Ovary (tissue), 9 donors: ENCODE measurements around the gene FKBP10. TPM values are rescaled to one million over a fixed set of nuclear protein-coding genes. Genes with fewer than 3 reads are reported as not detected.

Experiments used
- DNase-seq, 5 donors: peaks; one replicate each; pipeline ENCODE4 v3.0.0-alpha.2; 2019 to 2020
- H3K27ac ChIP-seq, 2 donors: fragments of 200-600 bp; one replicate each; pipeline versions ENCODE4 v1.5.1 to v1.8.0; 2019 to 2022
- H3K27me3 ChIP-seq: fragments of 200-600 bp; one replicate; pipeline ENCODE4 v1.8.0; 2022
- H3K36me3 ChIP-seq: fragments of 200-600 bp; sonication (generic); one replicate; pipeline ENCODE4 v1.5.1; 2019
- H3K4me1 ChIP-seq: one replicate; pipeline ENCODE4 v1.8.1; 2013; ENCODE audit warnings: mild to moderate bottlenecking, moderate library complexity; ENCODE audit not compliant: insufficient read depth
- H3K4me3 ChIP-seq: fragments of 200-600 bp; sonication (generic); one replicate; pipeline ENCODE4 v1.5.1; 2017
- H3K9me3 ChIP-seq, 2 donors: fragments of 200-600 bp in 1 of 2; sonication (generic) in 1 of 2; one replicate each; pipeline versions ENCODE4 v1.5.1 to v1.8.1; 2013 to 2019; ENCODE audit warnings: mild to moderate bottlenecking in 1 of 2, moderate library complexity in 1 of 2
- CTCF ChIP-seq, 3 donors: fragments of 450-650 bp in 2 of 3; fragments of 200-600 bp in 1 of 3; IDR thresholded peaks; one replicate each; pipeline versions ENCODE4 v1.5.1 to v1.8.0; 2016 to 2022; ENCODE audit warnings: antibody characterized with exemption in 3 of 3, mild to moderate bottlenecking in 1 of 3
- EP300 ChIP-seq: sonication (generic); formaldehyde crosslinking; IDR thresholded peaks from one replicate; pipeline ENCODE4 v1.6.1; 2017; ENCODE audit warnings: antibody characterized with exemption
- POLR2A ChIP-seq: fragments of 450-650 bp; IDR thresholded peaks from one replicate; pipeline ENCODE4 v1.6.1; 2017; ENCODE audit warnings: antibody characterized with exemption, mild to moderate bottlenecking, moderate library complexity
- WGBS, 3 donors: extraction: QIAGEN DNeasy Blood & Tissue Kit in 1 of 3; methylation state at CpG; one replicate each; pipeline versions ENCODE4 v1.1.5 to v1.1.7; 2013 to 2017; 5-methylcytosine and 5-hydroxymethylcytosine counted together
- intact Hi-C, 4 donors: fragments of 100-400 bp; cut with DNase I; formaldehyde crosslinking; loops; one replicate each; pipeline versions ENCODE4 v1.11.0 to v1.15.1; 2022 to 2023
- polyA plus RNA-seq, 2 donors: library from polyadenylated mRNA; stranded (reverse); fragments of 200-250 nt in 1 of 2; fragments of 350-450 nt in 1 of 2; fragmentation: Illumina TruSeq in 1 of 2; extraction: RNeasy Lipid Tissue Mini Kit (QIAGEN cat#74804) in 1 of 2; gene quantifications; one replicate each; pipeline ENCODE4 v1.2.3, GENCODE V29; 2013 to 2014
- total RNA-seq, 7 donors: library from RNA; depleted of rRNA in 2 of 7; stranded (reverse); fragments of >200 nt in 2 of 7; fragmentation: NEBNext Ultra II Directional in 3 of 7; extraction: Animal tissue kit (Norgen Biotek cat#: 25700) in 3 of 7; gene quantifications; one replicate each; pipeline versions ENCODE4 v1.1.0 to v1.2.4, GENCODE V29; 2016 to 2023
- donor health status: DM: no; HTN: no; CAD: no; lungs with moderate emphysema.
- donor health status: DM: no; HTN: no; CAD: no.
- donor health status: Bipolar disorder and iron deficiency.
- donor health status: DM: yes; HTN: yes; CAD: no.
- donor health status: DM: no; HTN: no; CAD: no.
- donor health status: DM: yes; HTN: yes; CAD: no.

FKBP10 gene
- total and polyA plus RNA-seq, 9 donors = 37.1 to 106 (median 80.0) TPM

GRCh38 chr17:41779954-41780353, 32.9 kb upstream of the FKBP10 start:
- Histone ChIP-seq H3K27ac (no peak overlapping the region), H3K36me3 (no peaks in the 10 kb centered on the region), H3K9me3 (no peaks in the 10 kb centered on the region), H3K4me1 (peaks cover 13% of the 10 kb centered on the region), H3K4me3 (no peak overlapping the region), H3K27me3 (no peaks in the 10 kb centered on the region)
- no peak for DNase-seq
- intact Hi-C loops = no loop called here
- no peak for TF ChIP-seq CTCF (IDR thresholded peaks at IDR 0.05)
- TF ChIP-seq EP300 = no peak
- no peak for TF ChIP-seq POLR2A
- 89 to 100% (median 93%) methylated on average over 1 of the region's 1 CpG for WGBS, 3 donors

- peaks cover 13% of the 10 kb centered on the region for H3K4me1 ChIP-seq
- intact Hi-C loops = no loop called here
- no peak for TF ChIP-seq EP300
- no peak for TF ChIP-seq CTCF (IDR thresholded peaks at IDR 0.05)
- TF ChIP-seq POLR2A = no peak
- no peak for DNase-seq
- H3K36me3 ChIP-seq = no peaks in the 10 kb centered on the region
- no peaks in the 10 kb centered on the region for H3K9me3 ChIP-seq
- no peak overlapping the region for H3K27ac ChIP-seq
- H3K27me3 ChIP-seq = no peaks in the 10 kb centered on the region
- no peak overlapping the region for H3K4me3 ChIP-seq
- 86 to 94% (median 92%) methylated on average over 13 of the region's 13 CpGs for WGBS, 3 donors
These were observed 31.2 kb upstream of the FKBP10 start for GRCh38 chr17:41781404-41782110.

GRCh38 chr17:41782142-41782541, 30.7 kb upstream of the FKBP10 start:
- Histone ChIP-seq H3K4me3 (no peak overlapping the region), H3K4me1 (peaks cover 11% of the 10 kb centered on the region), H3K9me3 (no peaks in the 10 kb centered on the region), H3K27ac (no peak overlapping the region), H3K27me3 (no peaks in the 10 kb centered on the region), H3K36me3 (no peaks in the 10 kb centered on the region)
- intact Hi-C loops = no loop called here
- WGBS, 3 donors = 71 to 85% (median 82%) methylated on average over 4 of the region's 4 CpGs
- DNase-seq = no peak
- TF ChIP-seq EP300 = no peak
- TF ChIP-seq POLR2A = no peak
- no peak for TF ChIP-seq CTCF (IDR thresholded peaks at IDR 0.05)

- 69 to 81% (median 74%) methylated on average over 6 of the region's 6 CpGs for WGBS, 3 donors
- Histone ChIP-seq H3K27ac (no peak overlapping the region), H3K27me3 (no peaks in the 10 kb centered on the region), H3K4me3 (peak overlapping the region; percentile 78), H3K36me3 (no peaks in the 10 kb centered on the region), H3K4me1 (peaks cover 2% of the 10 kb centered on the region), H3K9me3 (no peaks in the 10 kb centered on the region)
- no peak for DNase-seq
- intact Hi-C loops = no loop called here
- no peak for TF ChIP-seq CTCF (IDR thresholded peaks at IDR 0.05)
- TF ChIP-seq EP300 = no peak
- no peak for TF ChIP-seq POLR2A
These were observed 28.5 kb upstream of the FKBP10 start for GRCh38 chr17:41784207-41784744.
